Measurements from ENCODE around the gene AJAP1.

Gene AJAP1

GRCh38 chr1:4630561-4630960, 23.8 kb upstream of the AJAP1 start:
- no peak for DNase-seq (ENCODE audit: low read depth in 3 of 3)

GRCh38 chr1:4631321-4631720, 23.1 kb upstream of the AJAP1 start:
- no peak for DNase-seq (ENCODE audit: low read depth in 3 of 3)

- DNase-seq (ENCODE audit: low read depth in 3 of 3), result no peak
Observed at GRCh38 chr1:4633346-4633745, 21.1 kb upstream of the AJAP1 start.

GRCh38 chr1:4634156-4634792, 20.1 kb upstream of the AJAP1 start:
- DNase-seq (ENCODE audit: low read depth in 3 of 3), result no peak

GRCh38 chr1:4634793-4635406, 19.5 kb upstream of the AJAP1 start:
- DNase-seq (ENCODE audit: low read depth in 3 of 3), result no peak

GRCh38 chr1:4636186-4636585, 18.2 kb upstream of the AJAP1 start:
- no peak for DNase-seq (ENCODE audit: low read depth in 3 of 3)

GRCh38 chr1:4636644-4637380, 17.6 kb upstream of the AJAP1 start:
- no peak for DNase-seq (ENCODE audit: low read depth in 3 of 3)

GRCh38 chr1:4637616-4638344, 16.6 kb upstream of the AJAP1 start:
- no peak for DNase-seq (ENCODE audit: low read depth in 3 of 3)

GRCh38 chr1:4638345-4638729, 16.1 kb upstream of the AJAP1 start:
- DNase-seq (ENCODE audit: low read depth in 3 of 3), result no peak

GRCh38 chr1:4640931-4641330, 13.5 kb upstream of the AJAP1 start:
- DNase-seq (ENCODE audit: low read depth in 3 of 3), result no peak

GRCh38 chr1:4647391-4647790, 7.0 kb upstream of the AJAP1 start:
- DNase-seq (ENCODE audit: low read depth in 3 of 3), result no peak

- DNase-seq (ENCODE audit: low read depth in 3 of 3), result no peak
Observed at GRCh38 chr1:4648657-4649056, 5.8 kb upstream of the AJAP1 start.

GRCh38 chr1:4650481-4650880, 3.9 kb upstream of the AJAP1 start:
- no peak for DNase-seq (ENCODE audit: low read depth in 3 of 3)

GRCh38 chr1:4650981-4651380, 3.4 kb upstream of the AJAP1 start:
- DNase-seq (ENCODE audit: low read depth in 3 of 3), result no peak

GRCh38 chr1:4652631-4653327, 1.6 kb upstream of the AJAP1 start:
- DNase-seq (ENCODE audit: low read depth in 3 of 3), result peak; percentile 30 to 47 (median 45)

- no peak for DNase-seq (ENCODE audit: low read depth in 3 of 3)
Observed at GRCh38 chr1:4653328-4653660, 1.1 kb upstream of the AJAP1 start.

GRCh38 chr1:4654764-4655673, 610 bp downstream of the AJAP1 start:
- DNase-seq (ENCODE audit: low read depth in 3 of 3), result no peak

GRCh38 chr1:4655674-4656532, 1.5 kb downstream of the AJAP1 start:
- DNase-seq (ENCODE audit: low read depth in 3 of 3), result peak in 1 of 3 donors; percentile 7

- no peak for DNase-seq (ENCODE audit: low read depth in 3 of 3)
Observed at GRCh38 chr1:4656533-4657140, 2.2 kb downstream of the AJAP1 start.
